HG02678 (cell line): ENCODE measurements around the gene TMIGD3.

Experiments used
- ATAC-seq: cut with Tn5 transposase; IDR thresholded peaks from one replicate; pipeline ENCODE4 v1.9.1; 2021; ENCODE audit warnings: mild to moderate bottlenecking, moderate library complexity; ENCODE audit not compliant: unreplicated experiment

The TMIGD3 gene

DNA sequence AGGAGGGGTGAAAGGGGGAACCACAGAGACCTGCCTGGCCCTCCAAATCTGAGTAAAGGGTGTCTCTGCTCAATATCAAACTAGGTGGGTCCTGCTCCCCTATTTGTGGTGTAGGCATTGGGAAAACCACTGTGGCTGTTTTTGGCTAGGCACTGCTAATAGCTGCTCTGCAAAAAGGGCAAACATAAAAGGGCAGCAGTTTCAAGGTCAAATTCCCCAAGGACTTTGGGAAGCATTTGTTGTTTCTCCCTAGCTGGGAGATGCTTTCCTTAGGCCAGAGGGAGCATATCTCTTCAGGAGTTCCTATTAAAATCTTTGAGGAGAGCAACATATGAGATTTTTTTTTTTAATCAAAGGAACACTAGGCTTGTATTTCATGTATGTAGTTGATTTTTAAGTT, 27.2 kb downstream of the TMIGD3 start:
- no peak for ATAC-seq

DNA sequence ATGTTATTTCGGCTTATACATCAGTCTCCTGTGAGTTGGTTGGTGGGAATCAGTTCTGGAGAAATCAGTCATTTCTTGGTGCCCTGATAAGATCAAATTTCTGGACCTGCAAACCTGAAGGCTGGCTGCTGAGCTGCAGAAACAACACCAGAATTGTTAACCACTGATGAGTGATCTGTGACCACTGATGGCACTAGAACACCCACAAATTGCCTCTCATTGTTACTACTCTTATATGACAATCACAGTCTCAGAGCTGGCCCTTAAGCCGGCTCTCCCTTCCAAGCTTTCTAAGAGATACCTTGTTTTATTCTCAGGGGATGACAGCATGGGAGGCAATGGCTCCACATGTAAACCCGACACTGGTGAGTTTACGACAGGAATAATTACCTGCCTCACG, 27.7 kb downstream of the TMIGD3 start:
- no peak for ATAC-seq

DNA sequence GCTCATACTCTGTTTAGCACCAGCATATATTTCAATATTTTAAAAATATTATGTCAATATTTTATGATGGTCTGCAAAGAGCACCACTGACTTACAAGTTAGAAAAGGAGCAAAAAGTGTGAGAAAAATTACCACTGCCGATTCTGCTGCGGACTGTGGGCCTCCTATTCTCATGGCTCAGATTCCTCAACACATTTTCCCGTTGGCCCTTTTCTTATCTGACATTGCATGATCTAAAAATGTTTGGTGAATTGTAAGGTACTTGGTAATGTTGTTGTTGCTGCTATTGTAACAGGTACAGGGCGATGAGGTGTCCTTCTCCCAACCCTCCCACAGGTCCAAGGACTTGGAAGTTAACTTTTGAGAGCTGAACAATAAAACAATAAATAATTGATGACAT, 28.9 kb downstream of the TMIGD3 start:
- no peak for ATAC-seq

DNA sequence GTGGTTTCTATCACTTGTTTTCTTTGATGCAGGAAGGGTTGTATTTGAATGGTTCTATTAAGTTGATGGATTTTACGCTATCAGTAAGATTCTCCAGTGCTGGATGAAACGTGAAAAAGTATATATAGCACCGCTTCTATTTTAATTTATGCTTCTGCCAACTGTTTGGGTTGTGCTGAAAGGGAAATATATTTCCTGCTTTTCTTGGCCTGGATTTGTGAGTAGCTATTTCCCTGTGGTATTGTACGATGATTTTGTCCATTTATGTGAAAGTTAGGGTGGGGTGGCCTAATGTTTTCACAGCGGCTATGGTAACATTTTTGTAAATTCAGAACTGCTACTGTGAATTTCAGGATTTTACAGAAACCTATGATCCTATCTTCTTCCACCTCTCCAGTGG, 29.3 kb downstream of the TMIGD3 start:
- no peak for ATAC-seq

GRCh38 chr1:111471538-111471937, 31.9 kb downstream of the TMIGD3 start:
- no peak for ATAC-seq

- peak; percentile 57 for ATAC-seq
Measured at GRCh38 chr1:111471012-111471411, 32.4 kb downstream of the TMIGD3 start.

DNA sequence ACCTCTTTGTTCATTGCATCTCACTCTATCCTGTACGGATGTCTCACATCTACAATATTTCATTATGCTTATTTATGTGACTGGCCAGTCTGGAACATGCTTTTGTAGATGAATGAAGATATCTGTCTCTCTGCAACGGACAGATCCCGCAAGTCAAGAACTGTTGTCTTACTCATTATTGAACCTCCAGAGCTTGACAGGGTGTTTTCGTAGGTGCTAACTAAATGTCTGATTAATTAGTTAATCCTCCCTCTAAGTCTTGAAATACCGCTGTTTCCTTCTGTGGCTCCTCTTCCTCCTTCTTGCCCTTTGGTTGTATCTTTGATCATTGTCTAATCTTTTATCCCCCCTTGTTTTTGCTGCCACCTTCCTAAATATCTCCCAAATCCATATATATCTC, 32.8 kb downstream of the TMIGD3 start:
- ATAC-seq: no peak

DNA sequence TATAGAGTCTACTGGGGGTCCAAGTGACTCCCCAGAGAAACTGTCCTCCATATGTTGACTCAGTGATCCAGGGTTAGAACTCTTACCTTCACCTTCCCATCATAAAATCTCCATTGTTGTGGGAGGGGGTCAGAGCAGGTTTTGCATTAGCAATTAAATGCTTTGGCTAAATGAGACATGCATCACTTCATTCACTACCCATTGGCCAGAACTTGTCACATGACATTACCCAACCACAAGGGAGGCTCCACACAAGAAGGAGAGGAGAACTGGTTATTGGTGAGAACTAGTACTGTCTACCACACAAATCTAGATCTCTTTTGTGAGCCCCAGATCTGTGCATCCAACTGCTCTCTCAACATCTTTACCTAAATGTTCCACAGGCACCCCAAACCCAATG, 33.9 kb downstream of the TMIGD3 start:
- ATAC-seq: no peak

DNA sequence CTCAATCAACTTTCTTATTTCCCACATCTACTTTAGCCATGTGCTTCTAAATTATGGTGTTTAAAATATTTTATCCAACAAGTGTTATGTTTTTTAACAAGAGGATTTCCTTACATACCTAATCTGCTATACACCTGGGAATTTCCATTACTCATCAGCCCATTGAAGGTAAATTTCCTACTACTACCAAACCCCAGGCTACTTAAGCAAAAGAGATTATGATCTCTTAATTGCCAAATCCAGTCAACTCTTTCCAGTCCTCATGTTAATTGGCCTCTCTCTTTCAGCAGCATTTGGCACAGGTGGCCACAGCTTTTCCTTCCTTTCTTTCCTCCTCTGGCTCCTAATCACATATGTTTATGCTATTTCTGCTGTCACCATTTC, 34.7 kb downstream of the TMIGD3 start:
- ATAC-seq: no peak

- ATAC-seq: no peak
Measured at GRCh38 chr1:111467865-111468716, 35.3 kb downstream of the TMIGD3 start.

- no peak for ATAC-seq
Measured at GRCh38 chr1:111466480-111466879, 37.0 kb downstream of the TMIGD3 start.

DNA sequence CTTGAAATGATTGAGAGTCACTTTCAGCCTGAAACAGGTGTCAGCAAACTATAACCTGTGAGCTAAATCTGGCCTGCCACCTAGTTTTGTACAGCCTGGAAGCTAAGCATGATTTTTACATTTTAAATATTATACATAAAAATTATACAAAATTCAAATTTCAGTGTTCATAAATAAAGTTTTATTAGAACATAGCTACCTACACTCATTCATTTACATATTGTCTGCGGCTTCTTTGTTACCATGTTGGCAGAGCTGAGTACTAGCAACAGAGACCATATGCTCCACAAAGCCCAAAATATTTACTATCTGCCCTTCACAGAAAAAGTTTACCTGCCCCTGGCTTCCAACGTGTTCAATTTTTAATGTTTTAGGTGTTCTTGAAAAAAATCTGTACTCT, 37.7 kb downstream of the TMIGD3 start:
- ATAC-seq: no peak

- no peak for ATAC-seq
Measured at GRCh38 chr1:111463029-111463683, 40.3 kb downstream of the TMIGD3 start.

DNA sequence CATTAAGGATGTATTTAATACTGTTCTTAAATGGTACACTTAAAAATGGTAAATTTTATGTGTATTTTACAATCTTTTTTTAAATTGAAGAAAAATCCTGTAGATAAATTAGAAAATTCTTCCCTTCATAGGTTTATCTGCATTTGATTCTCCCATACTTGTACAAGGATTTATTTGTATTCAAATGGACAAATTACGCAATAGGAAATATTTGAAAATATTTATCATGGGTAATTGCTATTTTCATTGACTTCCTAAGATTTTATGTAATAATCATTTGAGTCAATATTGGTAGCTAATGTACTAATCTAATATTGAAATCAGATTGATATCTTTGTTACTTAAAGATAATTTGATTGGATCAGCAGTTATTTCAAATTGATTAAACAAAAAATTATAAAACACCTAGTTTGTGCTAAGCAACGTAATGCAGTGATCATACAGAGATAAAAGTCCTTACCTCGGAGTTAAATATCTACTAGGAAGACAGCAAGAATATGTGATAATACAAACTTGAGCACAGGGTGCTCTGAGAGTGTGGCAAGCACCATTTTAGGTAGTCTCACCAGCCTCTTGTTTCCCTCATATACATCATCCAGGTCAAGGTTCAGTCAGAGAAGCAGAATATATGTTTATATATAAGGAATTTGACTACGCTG, 40.9 kb downstream of the TMIGD3 start:
- ATAC-seq: no peak

- ATAC-seq: no peak
Measured at GRCh38 chr1:111461765-111462164, 41.7 kb downstream of the TMIGD3 start.

DNA sequence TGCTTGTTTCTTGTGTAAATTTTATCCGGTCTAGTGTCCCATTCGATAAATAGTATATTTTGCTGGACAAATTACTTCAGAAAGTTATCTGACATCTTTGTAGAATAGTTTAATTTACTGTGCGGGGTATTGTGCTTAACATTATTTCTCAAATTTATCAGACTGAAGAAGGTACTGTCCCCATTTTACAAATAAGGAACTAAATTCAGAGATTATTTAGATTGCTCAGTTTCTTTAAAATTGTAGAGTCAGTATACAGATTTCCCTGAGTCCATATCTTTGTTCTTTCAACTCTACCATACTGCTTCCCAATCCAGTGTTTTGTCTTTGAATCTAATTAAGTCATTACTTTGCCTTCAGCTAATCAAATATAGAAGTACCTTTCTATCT, 47.8 kb downstream of the TMIGD3 start:
- ATAC-seq: no peak

GRCh38 chr1:111454859-111455641, 48.4 kb downstream of the TMIGD3 start:
- ATAC-seq: no peak

DNA sequence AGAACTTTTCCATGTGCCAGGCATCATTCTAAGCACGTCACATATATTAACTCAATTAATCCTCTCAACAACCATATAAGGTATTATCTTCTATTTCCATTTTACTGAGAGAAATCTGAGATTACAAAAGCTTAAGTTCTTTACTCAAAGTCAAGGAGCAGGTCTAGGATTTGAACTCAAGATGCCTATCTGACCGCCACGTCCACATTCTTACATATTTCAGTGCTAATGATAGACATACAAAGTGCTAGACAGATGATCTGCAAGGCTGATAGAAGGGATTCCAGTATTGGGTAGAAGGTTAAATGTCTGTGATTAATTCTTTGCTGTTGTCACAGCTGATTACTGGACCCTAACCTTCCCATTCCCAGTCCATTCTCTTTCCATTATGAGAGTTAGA, 49.7 kb downstream of the TMIGD3 start:
- no peak for ATAC-seq

- ATAC-seq: no peak
Measured at GRCh38 chr1:111452581-111452980, 50.9 kb downstream of the TMIGD3 start.

- no peak for ATAC-seq
Measured at GRCh38 chr1:111450185-111450584, 53.2 kb downstream of the TMIGD3 start.

- ATAC-seq: no peak
Measured at GRCh38 chr1:111449703-111450017, 53.8 kb downstream of the TMIGD3 start.
